Left ventricle myocardium inferior (tissue), 1 donor: ENCODE results near the gene NUDT17. TPM values are rescaled to one million over a fixed set of nuclear protein-coding genes. Genes with fewer than 3 reads are reported as not detected.

Experiments
- DNase-seq: peaks from one replicate; pipeline ENCODE4 v3.0.0-alpha.2; 2020
- H3K27ac ChIP-seq: fragments of 200-600 bp; replicated peaks from 2 replicates; pipeline ENCODE4 v1.8.0; 2021
- H3K27me3 ChIP-seq: fragments of 200-600 bp; 2 replicates; pipeline ENCODE4 v1.8.0; 2021; ENCODE audit warnings: low read depth
- H3K36me3 ChIP-seq: fragments of 200-600 bp; 2 replicates; pipeline ENCODE4 v1.8.0; 2021
- H3K4me1 ChIP-seq: fragments of 200-600 bp; 2 replicates; pipeline ENCODE4 v1.8.0; 2021
- H3K4me3 ChIP-seq: fragments of 200-600 bp; 2 replicates; pipeline ENCODE4 v1.8.0; 2021; ENCODE audit warnings: mild to moderate bottlenecking, moderate library complexity
- H3K9me3 ChIP-seq: fragments of 200-600 bp; replicated peaks from 2 replicates; pipeline ENCODE4 v1.8.0; 2021
- intact Hi-C: fragments of 100-400 bp; cut with micrococcal nuclease; formaldehyde crosslinking; loops from one replicate; pipeline ENCODE4 v1.11.0; 2022
- total RNA-seq: library from RNA; stranded (reverse); fragmentation: NEBNext Ultra II Directional; extraction: Animal tissue kit (Norgen Biotek cat#: 25700); gene quantifications from one replicate; pipeline ENCODE4 v1.2.1, GENCODE V29; 2021
- TF ChIP-seq, protein P1 (sequence below): fragments of 200-600 bp; IDR thresholded peaks from 2 replicates; pipeline ENCODE4 v1.8.0; 2021; ENCODE audit warnings: antibody characterized with exemption, mild to moderate bottlenecking, borderline replicate concordance
- donor health status: DM: no; HTN: yes; CAD: no; lungs with severe emphysema.

Gene NUDT17
- total RNA-seq, 1 donor from 2014 or later = 2.2 TPM

DNA sequence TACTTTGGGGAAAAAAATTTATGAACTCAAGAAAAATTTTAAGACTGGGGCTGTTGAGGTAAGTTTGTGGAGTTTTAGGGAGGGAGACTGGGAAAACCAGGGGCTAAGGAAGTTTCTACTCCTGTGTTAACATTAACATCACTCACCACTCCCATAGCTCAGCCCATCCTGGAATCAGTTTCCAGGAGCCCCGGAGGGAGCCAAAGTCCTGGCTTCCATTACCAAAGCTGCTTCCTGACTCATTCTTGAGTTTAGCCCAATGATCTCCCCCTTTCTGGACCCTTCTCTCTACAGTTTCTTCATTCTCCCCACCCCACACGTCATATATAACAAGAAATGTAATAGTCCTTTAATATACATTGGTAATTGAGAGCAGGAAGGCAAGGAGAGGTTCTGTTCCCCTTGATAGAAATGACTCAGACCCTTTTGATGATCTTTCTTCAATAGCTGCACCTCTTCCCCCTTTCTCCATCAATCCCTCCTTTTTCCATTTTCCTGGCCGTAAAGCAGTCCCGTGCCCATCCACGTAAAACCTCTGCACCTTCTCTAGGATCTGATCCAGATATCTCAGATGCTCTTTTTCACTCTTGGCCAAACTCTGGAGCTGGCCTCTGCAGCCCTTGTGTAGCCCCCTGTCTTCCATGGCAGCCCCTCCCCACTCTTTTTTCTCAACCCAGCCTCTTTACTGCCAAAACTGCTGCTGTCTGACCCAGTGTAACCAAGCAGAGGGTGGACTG, 18.0 kb downstream of the NUDT17 start:
- H3K27me3 ChIP-seq = no peaks in the 10 kb centered on the region
- intact Hi-C loops = no loop called here
- H3K4me3 ChIP-seq = no peak overlapping the region
- no peak for DNase-seq
- H3K27ac ChIP-seq = no peak overlapping the region
- TF ChIP-seq, protein P1, sequence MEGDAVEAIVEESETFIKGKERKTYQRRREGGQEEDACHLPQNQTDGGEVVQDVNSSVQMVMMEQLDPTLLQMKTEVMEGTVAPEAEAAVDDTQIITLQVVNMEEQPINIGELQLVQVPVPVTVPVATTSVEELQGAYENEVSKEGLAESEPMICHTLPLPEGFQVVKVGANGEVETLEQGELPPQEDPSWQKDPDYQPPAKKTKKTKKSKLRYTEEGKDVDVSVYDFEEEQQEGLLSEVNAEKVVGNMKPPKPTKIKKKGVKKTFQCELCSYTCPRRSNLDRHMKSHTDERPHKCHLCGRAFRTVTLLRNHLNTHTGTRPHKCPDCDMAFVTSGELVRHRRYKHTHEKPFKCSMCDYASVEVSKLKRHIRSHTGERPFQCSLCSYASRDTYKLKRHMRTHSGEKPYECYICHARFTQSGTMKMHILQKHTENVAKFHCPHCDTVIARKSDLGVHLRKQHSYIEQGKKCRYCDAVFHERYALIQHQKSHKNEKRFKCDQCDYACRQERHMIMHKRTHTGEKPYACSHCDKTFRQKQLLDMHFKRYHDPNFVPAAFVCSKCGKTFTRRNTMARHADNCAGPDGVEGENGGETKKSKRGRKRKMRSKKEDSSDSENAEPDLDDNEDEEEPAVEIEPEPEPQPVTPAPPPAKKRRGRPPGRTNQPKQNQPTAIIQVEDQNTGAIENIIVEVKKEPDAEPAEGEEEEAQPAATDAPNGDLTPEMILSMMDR = no peak
- no peaks in the 10 kb centered on the region for H3K36me3 ChIP-seq
- H3K4me1 ChIP-seq = peaks cover 15% of the 10 kb centered on the region
- no peaks in the 10 kb centered on the region for H3K9me3 ChIP-seq

DNA sequence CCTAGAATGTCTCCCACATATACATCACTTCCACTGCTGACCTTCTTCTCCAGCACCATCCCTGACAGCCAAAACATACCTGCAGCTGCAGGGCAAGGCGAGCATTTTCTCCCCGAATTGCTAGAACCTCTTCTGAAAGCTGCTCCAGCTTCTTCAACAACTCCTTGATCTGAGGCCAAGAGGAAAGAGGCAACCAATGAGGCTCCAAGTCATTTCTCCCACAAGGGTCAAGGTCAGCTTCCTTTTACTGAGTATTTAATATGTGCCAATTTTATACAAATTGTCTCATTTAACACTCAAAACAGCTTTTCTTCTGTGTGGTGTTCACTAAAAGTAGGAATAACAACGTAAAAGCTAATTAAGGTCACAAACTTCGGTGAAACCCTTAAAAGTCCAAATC, 22.8 kb downstream of the NUDT17 start:
- Histone ChIP-seq H3K36me3 (no peaks in the 10 kb centered on the region), H3K9me3 (no peaks in the 10 kb centered on the region), H3K27me3 (no peaks in the 10 kb centered on the region), H3K4me3 (no peak overlapping the region), H3K27ac (no peak overlapping the region), H3K4me1 (peaks cover 19% of the 10 kb centered on the region)
- TF ChIP-seq, protein P1 = no peak
- intact Hi-C loops = no loop called here
- DNase-seq = no peak

DNA sequence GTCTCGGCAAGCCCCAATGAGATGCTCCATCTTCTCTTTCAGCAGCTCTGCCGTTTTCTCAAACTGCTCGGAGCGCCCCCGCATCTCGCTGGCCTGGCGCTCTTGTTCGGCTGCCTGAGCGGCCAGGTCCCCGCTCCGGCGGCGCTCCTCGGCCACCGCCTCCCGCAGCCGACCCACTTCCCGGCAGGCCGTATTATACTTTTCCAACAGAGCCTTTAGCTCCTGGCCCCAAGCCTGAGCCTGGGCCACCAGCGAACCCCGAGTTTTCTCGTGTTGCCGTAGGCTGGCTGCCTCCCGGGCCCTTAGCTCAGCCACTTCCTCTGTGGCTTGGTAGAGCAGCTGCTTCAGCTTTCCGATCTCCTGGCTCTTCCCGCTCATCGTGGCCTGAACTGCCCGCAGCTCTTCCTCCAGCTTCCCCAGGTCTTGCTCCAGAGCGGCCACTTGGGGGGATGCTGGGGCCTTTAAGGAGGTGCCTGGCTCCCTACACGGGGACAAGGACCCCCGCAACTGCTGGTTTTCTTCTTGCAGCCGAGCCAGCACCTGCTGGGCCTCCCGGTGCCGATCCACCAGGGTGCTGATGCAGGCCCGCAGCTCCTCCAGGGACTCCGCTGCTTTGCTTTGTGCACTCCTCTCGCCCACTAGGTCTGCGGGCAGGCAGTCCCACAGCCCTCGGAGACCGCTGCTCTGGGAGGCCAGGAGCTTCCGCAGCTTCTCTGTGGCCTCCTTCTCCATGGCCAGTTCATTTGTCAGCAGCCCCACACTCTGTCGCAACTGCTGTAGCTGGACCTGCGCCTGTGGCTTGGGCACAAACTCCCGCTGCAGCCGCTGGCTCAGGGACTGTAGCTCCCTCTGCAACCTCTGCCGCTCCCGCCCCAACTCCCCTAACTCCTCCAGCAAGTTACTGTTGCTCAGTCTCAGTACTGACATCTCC, 26.8 kb downstream of the NUDT17 start:
- no peaks in the 10 kb centered on the region for H3K27me3 ChIP-seq
- H3K36me3 ChIP-seq = no peaks in the 10 kb centered on the region
- peaks cover 20% of the 10 kb centered on the region for H3K4me1 ChIP-seq
- intact Hi-C loops = no loop called here
- H3K4me3 ChIP-seq = peak overlapping the region; percentile 68
- TF ChIP-seq, protein P1 = no peak
- peak overlapping the region; percentile 79 for H3K27ac ChIP-seq
- H3K9me3 ChIP-seq = no peaks in the 10 kb centered on the region
- DNase-seq = peak; percentile 66

DNA sequence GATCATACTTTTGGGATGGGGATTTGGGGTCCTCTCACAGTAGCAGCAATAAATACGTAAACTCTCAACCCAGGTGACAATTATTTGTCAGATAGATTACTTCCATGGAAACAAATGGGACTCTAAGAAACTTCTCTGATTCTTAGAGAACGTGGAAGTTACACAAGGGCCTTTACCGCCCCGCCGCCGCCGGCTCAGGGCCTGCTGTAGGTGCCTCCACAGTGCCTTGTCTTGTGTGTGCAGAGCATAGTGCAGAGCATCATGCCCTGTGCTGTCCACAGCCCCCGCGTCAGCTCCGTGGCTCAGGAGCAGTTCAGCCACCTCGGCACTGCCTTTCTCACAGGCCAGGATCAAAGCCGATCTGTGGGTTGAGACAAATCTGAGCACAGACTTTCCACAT, 29.2 kb downstream of the NUDT17 start:
- DNase-seq = no peak
- intact Hi-C loops = no loop called here
- no peak overlapping the region for H3K4me3 ChIP-seq
- peaks cover 20% of the 10 kb centered on the region for H3K4me1 ChIP-seq
- no peaks in the 10 kb centered on the region for H3K36me3 ChIP-seq
- H3K27me3 ChIP-seq = no peaks in the 10 kb centered on the region
- TF ChIP-seq, protein P1 = no peak
- H3K27ac ChIP-seq = no peak overlapping the region
- H3K9me3 ChIP-seq = no peaks in the 10 kb centered on the region

DNA sequence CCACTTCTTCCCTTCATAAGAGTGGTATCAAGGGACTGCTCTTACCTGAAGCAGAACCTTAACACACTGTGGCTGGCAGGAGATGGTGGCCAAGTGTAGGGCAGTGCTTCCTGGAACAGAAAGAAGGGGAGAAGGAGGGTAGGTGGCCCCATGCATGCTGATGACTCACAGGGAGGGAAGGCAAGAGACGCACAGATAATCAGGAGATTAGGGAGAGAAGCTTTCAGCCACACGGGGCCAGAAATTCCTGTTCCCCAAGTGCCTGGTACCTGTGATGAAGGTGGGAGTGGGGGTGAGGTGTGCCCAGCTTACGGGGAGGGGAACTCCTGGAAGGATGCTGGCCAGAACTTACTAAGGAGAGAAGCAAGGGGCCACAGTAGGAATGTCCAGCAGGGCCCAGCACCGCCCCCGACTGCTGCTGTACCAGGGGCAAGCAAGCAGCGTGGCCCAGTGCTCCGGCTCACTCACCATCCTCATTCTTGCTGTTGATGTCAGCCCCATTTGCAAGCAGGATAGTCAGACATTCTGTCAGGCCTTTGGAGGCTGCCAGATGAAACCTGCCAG, 32.6 kb downstream of the NUDT17 start:
- Histone ChIP-seq H3K9me3 (no peaks in the 10 kb centered on the region), H3K36me3 (no peaks in the 10 kb centered on the region), H3K27ac (no peak overlapping the region), H3K27me3 (no peaks in the 10 kb centered on the region), H3K4me1 (peaks cover 3% of the 10 kb centered on the region), H3K4me3 (no peak overlapping the region)
- DNase-seq = no peak
- TF ChIP-seq, protein P1 = no peak
- intact Hi-C loops = no loop called here
